ENCODE results near the gene DNAH11. TPM values are rescaled to one million over a fixed set of nuclear protein-coding genes. Genes with fewer than 3 reads are reported as not detected.

The DNAH11 gene
- total and polyA plus RNA-seq, 5 donors from 2014 or later: 0.34 to 0.65 TPM; not detected in 3

GRCh38 chr7:21766218-21766617 is 223.4 kb downstream of the DNAH11 start:
- DNase-seq (no peak), ATAC-seq (ENCODE audit: low read depth in 2 of 2) (no peak)
- Histone ChIP-seq H3K4me3 (ENCODE audit: low read depth, low read length) (no peak overlapping the region), H3K27ac (ENCODE audit: insufficient read depth, low read length, poor library complexity, severe bottlenecking) (no peak overlapping the region), H3K27me3 (ENCODE audit: control insufficient read depth, insufficient read depth, low read length) (no peaks in the 10 kb centered on the region), H3K36me3 (ENCODE audit: control insufficient read depth, insufficient read depth, low read length) (no peaks in the 10 kb centered on the region), H3K9me3 (ENCODE audit: control insufficient read depth in 2 of 2, low read length in 2 of 2) (no peaks in the 10 kb centered on the region), H3K4me1 (ENCODE audit: control insufficient read depth, insufficient read depth, low read length, poor library complexity, severe bottlenecking) (no peaks in the 10 kb centered on the region)
- no peak overlapping the region for H3K27ac Mint-ChIP-seq
- no peak overlapping the region for H3K4me3 Mint-ChIP-seq
- peaks cover 13% of the 10 kb centered on the region for H3K27me3 Mint-ChIP-seq
- no peaks in the 10 kb centered on the region for H3K9me3 Mint-ChIP-seq
- H3K36me3 Mint-ChIP-seq: no peaks in the 10 kb centered on the region
- peaks cover 0 to 3% (median 0%) of the 10 kb centered on the region in 4 donors for H3K4me1 Mint-ChIP-seq

- Mint-ChIP-seq H3K36me3 (no peaks in the 10 kb centered on the region), H3K27ac (no peak overlapping the region), H3K4me1 (peaks cover 0 to 3% (median 1%) of the 10 kb centered on the region in 4 donors), H3K4me3 (no peak overlapping the region), H3K9me3 (no peaks in the 10 kb centered on the region), H3K27me3 (peaks cover 9% of the 10 kb centered on the region)
- H3K27me3 ChIP-seq (ENCODE audit: control insufficient read depth, insufficient read depth, low read length): no peaks in the 10 kb centered on the region
- H3K4me1 ChIP-seq (ENCODE audit: control insufficient read depth, insufficient read depth, low read length, poor library complexity, severe bottlenecking): no peaks in the 10 kb centered on the region
- ATAC-seq (ENCODE audit: low read depth in 2 of 2): peak in 1 of 2 donors; percentile 39
- H3K36me3 ChIP-seq (ENCODE audit: control insufficient read depth, insufficient read depth, low read length): no peaks in the 10 kb centered on the region
- no peaks in the 10 kb centered on the region for H3K9me3 ChIP-seq (ENCODE audit: control insufficient read depth in 2 of 2, low read length in 2 of 2)
- DNase-seq: peak in 1 of 3 donors; percentile 57
- H3K4me3 ChIP-seq (ENCODE audit: low read depth, low read length): no peak overlapping the region
- H3K27ac ChIP-seq (ENCODE audit: insufficient read depth, low read length, poor library complexity, severe bottlenecking): no peak overlapping the region
Measured at GRCh38 chr7:21767300-21767900, 224.6 kb downstream of the DNAH11 start.

GRCh38 chr7:21768279-21768678 is 225.4 kb downstream of the DNAH11 start:
- no peaks in the 10 kb centered on the region for H3K27me3 ChIP-seq (ENCODE audit: control insufficient read depth, insufficient read depth, low read length)
- peaks cover 0 to 3% (median 1%) of the 10 kb centered on the region in 4 donors for H3K4me1 Mint-ChIP-seq
- no peak overlapping the region for H3K27ac Mint-ChIP-seq
- H3K27ac ChIP-seq (ENCODE audit: insufficient read depth, low read length, poor library complexity, severe bottlenecking): no peak overlapping the region
- no peaks in the 10 kb centered on the region for H3K9me3 ChIP-seq (ENCODE audit: control insufficient read depth in 2 of 2, low read length in 2 of 2)
- ATAC-seq (ENCODE audit: low read depth in 2 of 2): no peak
- H3K36me3 ChIP-seq (ENCODE audit: control insufficient read depth, insufficient read depth, low read length): no peaks in the 10 kb centered on the region
- peaks cover 6% of the 10 kb centered on the region for H3K27me3 Mint-ChIP-seq
- H3K36me3 Mint-ChIP-seq: no peaks in the 10 kb centered on the region
- no peak overlapping the region for H3K4me3 Mint-ChIP-seq
- H3K4me1 ChIP-seq (ENCODE audit: control insufficient read depth, insufficient read depth, low read length, poor library complexity, severe bottlenecking): no peaks in the 10 kb centered on the region
- no peak overlapping the region for H3K4me3 ChIP-seq (ENCODE audit: low read depth, low read length)
- H3K9me3 Mint-ChIP-seq: no peaks in the 10 kb centered on the region
- DNase-seq: no peak

GRCh38 chr7:21771266-21771665 is 228.4 kb downstream of the DNAH11 start:
- Histone ChIP-seq H3K4me1 (ENCODE audit: control insufficient read depth, insufficient read depth, low read length, poor library complexity, severe bottlenecking) (no peaks in the 10 kb centered on the region), H3K4me3 (ENCODE audit: low read depth, low read length) (no peak overlapping the region), H3K27ac (ENCODE audit: insufficient read depth, low read length, poor library complexity, severe bottlenecking) (no peak overlapping the region), H3K9me3 (ENCODE audit: control insufficient read depth in 2 of 2, low read length in 2 of 2) (no peaks in the 10 kb centered on the region), H3K36me3 (ENCODE audit: control insufficient read depth, insufficient read depth, low read length) (no peaks in the 10 kb centered on the region), H3K27me3 (ENCODE audit: control insufficient read depth, insufficient read depth, low read length) (no peaks in the 10 kb centered on the region)
- DNase-seq: no peak
- peaks cover 6% of the 10 kb centered on the region for H3K27me3 Mint-ChIP-seq
- H3K36me3 Mint-ChIP-seq: no peaks in the 10 kb centered on the region
- no peak for ATAC-seq (ENCODE audit: low read depth in 2 of 2)
- no peak overlapping the region for H3K27ac Mint-ChIP-seq
- peaks cover 0 to 1% (median 0%) of the 10 kb centered on the region in 7 donors for H3K9me3 Mint-ChIP-seq
- peaks cover 0 to 3% (median 1%) of the 10 kb centered on the region in 4 donors for H3K4me1 Mint-ChIP-seq
- H3K4me3 Mint-ChIP-seq: no peak overlapping the region

- peaks cover 0 to 1% (median 0%) of the 10 kb centered on the region in 7 donors for H3K9me3 Mint-ChIP-seq
- no peaks in the 10 kb centered on the region for H3K27me3 ChIP-seq (ENCODE audit: control insufficient read depth, insufficient read depth, low read length)
- H3K4me3 ChIP-seq (ENCODE audit: low read depth, low read length): no peak overlapping the region
- H3K27ac Mint-ChIP-seq: no peak overlapping the region
- no peak overlapping the region for H3K27ac ChIP-seq (ENCODE audit: insufficient read depth, low read length, poor library complexity, severe bottlenecking)
- H3K36me3 ChIP-seq (ENCODE audit: control insufficient read depth, insufficient read depth, low read length): no peaks in the 10 kb centered on the region
- H3K4me1 Mint-ChIP-seq: peaks cover 0 to 3% (median 1%) of the 10 kb centered on the region in 4 donors
- peaks cover 6% of the 10 kb centered on the region for H3K27me3 Mint-ChIP-seq
- ATAC-seq (ENCODE audit: low read depth in 2 of 2): no peak
- H3K4me1 ChIP-seq (ENCODE audit: control insufficient read depth, insufficient read depth, low read length, poor library complexity, severe bottlenecking): no peaks in the 10 kb centered on the region
- DNase-seq: no peak
- no peaks in the 10 kb centered on the region for H3K36me3 Mint-ChIP-seq
- no peaks in the 10 kb centered on the region for H3K9me3 ChIP-seq (ENCODE audit: control insufficient read depth in 2 of 2, low read length in 2 of 2)
- no peak overlapping the region for H3K4me3 Mint-ChIP-seq
Measured at GRCh38 chr7:21771906-21772610, 229.2 kb downstream of the DNAH11 start.

GRCh38 chr7:21773326-21773725 is 230.5 kb downstream of the DNAH11 start:
- H3K9me3 Mint-ChIP-seq: peaks cover 0 to 1% (median 0%) of the 10 kb centered on the region in 7 donors
- Histone ChIP-seq H3K4me1 (ENCODE audit: control insufficient read depth, insufficient read depth, low read length, poor library complexity, severe bottlenecking) (no peaks in the 10 kb centered on the region), H3K4me3 (ENCODE audit: low read depth, low read length) (no peak overlapping the region), H3K9me3 (ENCODE audit: control insufficient read depth in 2 of 2, low read length in 2 of 2) (no peaks in the 10 kb centered on the region), H3K27ac (ENCODE audit: insufficient read depth, low read length, poor library complexity, severe bottlenecking) (no peak overlapping the region), H3K36me3 (ENCODE audit: control insufficient read depth, insufficient read depth, low read length) (no peaks in the 10 kb centered on the region), H3K27me3 (ENCODE audit: control insufficient read depth, insufficient read depth, low read length) (no peaks in the 10 kb centered on the region)
- DNase-seq (no peak), ATAC-seq (ENCODE audit: low read depth in 2 of 2) (no peak)
- H3K27ac Mint-ChIP-seq: no peak overlapping the region
- H3K4me3 Mint-ChIP-seq: no peak overlapping the region
- H3K36me3 Mint-ChIP-seq: no peaks in the 10 kb centered on the region
- H3K27me3 Mint-ChIP-seq: peaks cover 6% of the 10 kb centered on the region
- H3K4me1 Mint-ChIP-seq: peaks cover 0 to 3% (median 0%) of the 10 kb centered on the region in 4 donors

- Histone ChIP-seq H3K27ac (ENCODE audit: insufficient read depth, low read length, poor library complexity, severe bottlenecking) (no peak overlapping the region), H3K4me1 (ENCODE audit: control insufficient read depth, insufficient read depth, low read length, poor library complexity, severe bottlenecking) (no peaks in the 10 kb centered on the region), H3K27me3 (ENCODE audit: control insufficient read depth, insufficient read depth, low read length) (no peaks in the 10 kb centered on the region), H3K4me3 (ENCODE audit: low read depth, low read length) (no peak overlapping the region), H3K9me3 (ENCODE audit: control insufficient read depth in 2 of 2, low read length in 2 of 2) (no peaks in the 10 kb centered on the region), H3K36me3 (ENCODE audit: control insufficient read depth, insufficient read depth, low read length) (no peaks in the 10 kb centered on the region)
- H3K27ac Mint-ChIP-seq: no peak overlapping the region
- no peak for DNase-seq
- peaks cover 0 to 1% (median 0%) of the 10 kb centered on the region in 7 donors for H3K9me3 Mint-ChIP-seq
- H3K36me3 Mint-ChIP-seq: no peaks in the 10 kb centered on the region
- no peak overlapping the region for H3K4me3 Mint-ChIP-seq
- no peaks in the 10 kb centered on the region for H3K27me3 Mint-ChIP-seq
- no peaks in the 10 kb centered on the region for H3K4me1 Mint-ChIP-seq
- ATAC-seq (ENCODE audit: low read depth in 2 of 2): no peak
Measured at GRCh38 chr7:21777921-21778320, 235.1 kb downstream of the DNAH11 start.

GRCh38 chr7:21778953-21779352 is 236.1 kb downstream of the DNAH11 start:
- no peaks in the 10 kb centered on the region for H3K36me3 ChIP-seq (ENCODE audit: control insufficient read depth, insufficient read depth, low read length)
- no peak for ATAC-seq (ENCODE audit: low read depth in 2 of 2)
- no peaks in the 10 kb centered on the region for H3K4me1 ChIP-seq (ENCODE audit: control insufficient read depth, insufficient read depth, low read length, poor library complexity, severe bottlenecking)
- Mint-ChIP-seq H3K4me3 (no peak overlapping the region), H3K36me3 (no peaks in the 10 kb centered on the region), H3K4me1 (no peaks in the 10 kb centered on the region), H3K9me3 (no peaks in the 10 kb centered on the region), H3K27me3 (no peaks in the 10 kb centered on the region), H3K27ac (no peak overlapping the region)
- no peak overlapping the region for H3K27ac ChIP-seq (ENCODE audit: insufficient read depth, low read length, poor library complexity, severe bottlenecking)
- H3K4me3 ChIP-seq (ENCODE audit: low read depth, low read length): no peak overlapping the region
- H3K9me3 ChIP-seq (ENCODE audit: control insufficient read depth in 2 of 2, low read length in 2 of 2): no peaks in the 10 kb centered on the region
- H3K27me3 ChIP-seq (ENCODE audit: control insufficient read depth, insufficient read depth, low read length): no peaks in the 10 kb centered on the region
- no peak for DNase-seq

Measured in CD4-positive, CD25-positive, alpha-beta regulatory T cell (primary cell).